Measurements from ENCODE around the gene FEM1B.
"Not testable (repeated sequence)": the region's sequence is repeated elsewhere in the genome, so short reads cannot be mapped to it uniquely, and the experiment has no call there.

FEM1B gene

GRCh38 chr15:68277603-68278344 is at the start of gene FEM1B:
Gene FEM1B, plus strand, starts transcription at chr15:68277745. Its CDS starts 673 bp downstream, at chr15:68278418.
- DNase-seq (ENCODE audit: low read depth in 2 of 2, low spot score in 1 of 2): peak; percentile 65 to 77

- no peak for DNase-seq (ENCODE audit: low read depth in 2 of 2, low spot score in 1 of 2)
Observed at GRCh38 chr15:68228143-68228970, 49.2 kb upstream of the FEM1B start.

GRCh38 chr15:68228971-68229385 is 48.6 kb upstream of the FEM1B start:
- no peak for DNase-seq (ENCODE audit: low read depth in 2 of 2, low spot score in 1 of 2)

GRCh38 chr15:68229386-68230156 is 48.0 kb upstream of the FEM1B start, which contains the start of gene CLN6:
Gene CLN6, minus strand, starts transcription at chr15:68229728. Its CDS starts 144 bp downstream, at chr15:68229584.
- DNase-seq (ENCODE audit: low read depth in 2 of 2, low spot score in 1 of 2): peak; percentile 54 to 58

GRCh38 chr15:68230157-68231100 is 47.1 kb upstream of the FEM1B start:
- no peak for DNase-seq (ENCODE audit: low read depth in 2 of 2, low spot score in 1 of 2)

- no peak for DNase-seq (ENCODE audit: low read depth in 2 of 2, low spot score in 1 of 2)
Observed at GRCh38 chr15:68231102-68231818, 46.3 kb upstream of the FEM1B start.

- no peak for DNase-seq (ENCODE audit: low read depth in 2 of 2, low spot score in 1 of 2)
Observed at GRCh38 chr15:68232449-68232848, 45.1 kb upstream of the FEM1B start.

- no peak for DNase-seq (ENCODE audit: low read depth in 2 of 2, low spot score in 1 of 2)
Observed at GRCh38 chr15:68232937-68233336, 44.6 kb upstream of the FEM1B start.

- no peak for DNase-seq (ENCODE audit: low read depth in 2 of 2, low spot score in 1 of 2)
Observed at GRCh38 chr15:68234060-68234459, 43.5 kb upstream of the FEM1B start.

GRCh38 chr15:68234520-68234919 is 43.0 kb upstream of the FEM1B start:
- not testable (repeated sequence) for DNase-seq (ENCODE audit: low read depth in 2 of 2, low spot score in 1 of 2)

- DNase-seq (ENCODE audit: low read depth in 2 of 2, low spot score in 1 of 2): no peak
Observed at GRCh38 chr15:68235022-68235421, 42.5 kb upstream of the FEM1B start.

GRCh38 chr15:68239025-68239424 is 38.5 kb upstream of the FEM1B start:
- DNase-seq (ENCODE audit: low read depth in 2 of 2, low spot score in 1 of 2): no peak

GRCh38 chr15:68241088-68241935 is 36.2 kb upstream of the FEM1B start:
- no peak for DNase-seq (ENCODE audit: low read depth in 2 of 2, low spot score in 1 of 2)

GRCh38 chr15:68244235-68244634 is 33.3 kb upstream of the FEM1B start:
- DNase-seq (ENCODE audit: low read depth in 2 of 2, low spot score in 1 of 2): no peak

- no peak for DNase-seq (ENCODE audit: low read depth in 2 of 2, low spot score in 1 of 2)
Observed at GRCh38 chr15:68249058-68249713, 28.4 kb upstream of the FEM1B start.

GRCh38 chr15:68252925-68253534 is 24.5 kb upstream of the FEM1B start:
- no peak for DNase-seq (ENCODE audit: low read depth in 2 of 2, low spot score in 1 of 2)

- DNase-seq (ENCODE audit: low read depth in 2 of 2, low spot score in 1 of 2): peak in 1 of 2 donors; percentile 26
Observed at GRCh38 chr15:68256675-68257450, 20.7 kb upstream of the FEM1B start.
